Central memory CD8-positive, alpha-beta T cell (primary cell): Measurements from ENCODE around the gene CILP2.

Experiments used
- ATAC-seq: fragments of 150-1000 bp; cut with Tn5 transposase; replicated peaks from 2 replicates; pipeline ENCODE4 v1.10.0; 2022; ENCODE audit warnings: mild to moderate bottlenecking, moderate FRiP score, moderate number of reproducible peaks; ENCODE audit not compliant: poor library complexity, severe bottlenecking; ENCODE audit errors: extremely low read depth
- DNase-seq, 2 donors: peaks; one replicate each; pipeline ENCODE4 v3.0.0; 2021; ENCODE audit warnings: low spot score in 2 of 2
- H3K27ac Mint-ChIP-seq: one replicate; pipeline ENCODE4 v1.8.0; 2022; ENCODE audit warnings: low read depth, mild to moderate bottlenecking, moderate library complexity, mixed read lengths
- H3K27me3 Mint-ChIP-seq: one replicate; pipeline ENCODE4 v1.8.0; 2022; ENCODE audit warnings: mixed read lengths
- H3K36me3 Mint-ChIP-seq: one replicate; pipeline ENCODE4 v1.8.0; 2022; ENCODE audit warnings: mild to moderate bottlenecking, moderate library complexity, mixed read lengths; ENCODE audit not compliant: insufficient read depth
- H3K4me1 Mint-ChIP-seq: one replicate; pipeline ENCODE4 v1.8.0; 2022; ENCODE audit warnings: mixed read lengths
- H3K4me3 Mint-ChIP-seq: one replicate; pipeline ENCODE4 v1.8.0; 2022; ENCODE audit warnings: mild to moderate bottlenecking, moderate library complexity, mixed read lengths
- H3K9me3 Mint-ChIP-seq: one replicate; pipeline ENCODE4 v1.8.0; 2022; ENCODE audit warnings: mixed read lengths

CILP2 gene

DNA sequence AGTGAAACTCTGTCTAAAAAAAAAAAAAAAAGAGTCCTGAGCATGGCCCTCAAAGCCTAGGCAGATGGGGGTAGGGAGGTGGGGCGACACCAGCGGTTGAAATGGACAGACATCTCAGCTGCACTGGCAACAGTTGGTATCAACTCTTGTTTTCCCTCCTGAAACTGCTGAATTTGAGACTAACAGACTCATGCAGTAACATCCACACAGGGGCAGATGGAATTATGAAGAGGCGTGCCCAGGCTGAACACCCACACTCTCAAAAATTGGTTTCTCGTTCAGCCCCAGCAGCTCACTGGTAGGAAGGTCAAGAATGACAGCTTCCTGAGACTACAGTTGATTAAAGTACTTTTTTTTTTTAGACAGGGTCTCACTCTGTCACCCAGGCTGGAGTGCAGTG is 56.3 kb downstream of the CILP2 start:
- no peak overlapping the region for H3K4me3 Mint-ChIP-seq
- H3K36me3 Mint-ChIP-seq = peaks cover 29% of the 10 kb centered on the region
- H3K27ac Mint-ChIP-seq = peak overlapping the region; percentile 41
- DNase-seq (no peak), ATAC-seq (no peak)
- no peaks in the 10 kb centered on the region for H3K9me3 Mint-ChIP-seq
- H3K4me1 Mint-ChIP-seq = peaks cover 41% of the 10 kb centered on the region
- no peaks in the 10 kb centered on the region for H3K27me3 Mint-ChIP-seq

DNA sequence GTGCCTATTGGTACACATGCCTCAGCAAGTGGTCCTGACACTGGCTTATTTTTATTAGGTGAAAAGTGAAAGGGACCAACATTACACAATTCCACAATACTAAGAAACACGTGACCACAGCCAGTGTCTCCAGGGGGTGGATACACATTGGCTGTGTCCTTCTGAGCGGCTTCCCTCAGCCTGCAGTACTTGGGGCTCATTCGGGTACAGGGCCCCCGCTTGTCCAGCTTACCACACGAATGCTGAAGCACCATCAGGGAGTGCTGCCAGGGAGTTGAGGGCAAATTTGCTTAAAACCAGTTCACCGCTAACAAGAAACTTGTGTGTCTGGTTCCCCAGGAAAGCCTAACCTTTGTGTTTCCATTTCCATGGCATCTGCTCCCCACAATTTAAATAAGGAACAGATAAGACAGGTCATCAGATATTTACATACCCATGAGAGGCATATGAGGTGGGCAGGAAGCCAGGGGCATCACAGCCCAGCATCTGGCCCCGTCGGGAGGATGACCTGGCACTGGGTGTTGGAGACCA is 57.2 kb downstream of the CILP2 start:
- Mint-ChIP-seq H3K36me3 (peaks cover 24% of the 10 kb centered on the region), H3K27me3 (no peaks in the 10 kb centered on the region), H3K4me3 (no peak overlapping the region), H3K9me3 (no peaks in the 10 kb centered on the region), H3K4me1 (peaks cover 37% of the 10 kb centered on the region), H3K27ac (peak overlapping the region; percentile 97)
- DNase-seq (no peak), ATAC-seq (no peak)
